Measurements from ENCODE around the gene FZD1. TPM values are rescaled to one million over a fixed set of nuclear protein-coding genes. Genes with fewer than 3 reads are reported as not detected.
A peak's percentile ranks its signal among the peaks of the same experiment; 100 is the strongest.

The FZD1 gene
- total RNA-seq, 1 experiment from 2014 or later, result 1.5 TPM

DNA sequence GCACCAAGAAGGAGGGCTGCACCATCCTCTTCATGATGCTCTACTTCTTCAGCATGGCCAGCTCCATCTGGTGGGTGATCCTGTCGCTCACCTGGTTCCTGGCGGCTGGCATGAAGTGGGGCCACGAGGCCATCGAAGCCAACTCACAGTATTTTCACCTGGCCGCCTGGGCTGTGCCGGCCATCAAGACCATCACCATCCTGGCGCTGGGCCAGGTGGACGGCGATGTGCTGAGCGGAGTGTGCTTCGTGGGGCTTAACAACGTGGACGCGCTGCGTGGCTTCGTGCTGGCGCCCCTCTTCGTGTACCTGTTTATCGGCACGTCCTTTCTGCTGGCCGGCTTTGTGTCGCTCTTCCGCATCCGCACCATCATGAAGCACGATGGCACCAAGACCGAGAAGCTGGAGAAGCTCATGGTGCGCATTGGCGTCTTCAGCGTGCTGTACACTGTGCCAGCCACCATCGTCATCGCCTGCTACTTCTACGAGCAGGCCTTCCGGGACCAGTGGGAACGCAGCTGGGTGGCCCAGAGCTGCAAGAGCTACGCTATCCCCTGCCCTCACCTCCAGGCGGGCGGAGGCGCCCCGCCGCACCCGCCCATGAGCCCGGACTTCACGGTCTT lies 1.9 kb downstream of the FZD1 start:
- Mint-ChIP-seq H3K27me3 (ENCODE audit: insufficient read depth, unreplicated experiment) (peaks cover 12% of the 10 kb centered on the region), H3K9me3 (ENCODE audit: unreplicated experiment) (no peaks in the 10 kb centered on the region), H3K4me1 (ENCODE audit: low read depth, unreplicated experiment) (no peaks in the 10 kb centered on the region), H3K36me3 (ENCODE audit: insufficient read depth, unreplicated experiment) (no peaks in the 10 kb centered on the region), H3K4me3 (ENCODE audit: unreplicated experiment) (peak overlapping the region; percentile 89), H3K27ac (ENCODE audit: unreplicated experiment) (no peak overlapping the region)
- intact Hi-C loops (cut with micrococcal nuclease; ENCODE audit: unreplicated experiment), result no loop called here
- ChIA-PET CTCF (no interaction called here), POLR2A (no interaction called here)
- Histone ChIP-seq H3K9me3 (0 out of 2 replicates have a peak, but pooled peaks cover 2% of the 10 kb centered on the region), H3K4me3 (ENCODE audit: low read depth, low read length) (no peak overlapping the region), H3K4me1 (peaks cover 4% of the 10 kb centered on the region), H3K27me3 (replicated peaks; ENCODE audit: control insufficient read depth, insufficient read depth, low read length) (0 out of 2 replicates have a peak, but pooled peaks cover 1% of the 10 kb centered on the region), H3K36me3 (ENCODE audit: control insufficient read depth, insufficient read depth, low read length) (no peaks in the 10 kb centered on the region)
- TF ChIP-seq, protein P1, sequence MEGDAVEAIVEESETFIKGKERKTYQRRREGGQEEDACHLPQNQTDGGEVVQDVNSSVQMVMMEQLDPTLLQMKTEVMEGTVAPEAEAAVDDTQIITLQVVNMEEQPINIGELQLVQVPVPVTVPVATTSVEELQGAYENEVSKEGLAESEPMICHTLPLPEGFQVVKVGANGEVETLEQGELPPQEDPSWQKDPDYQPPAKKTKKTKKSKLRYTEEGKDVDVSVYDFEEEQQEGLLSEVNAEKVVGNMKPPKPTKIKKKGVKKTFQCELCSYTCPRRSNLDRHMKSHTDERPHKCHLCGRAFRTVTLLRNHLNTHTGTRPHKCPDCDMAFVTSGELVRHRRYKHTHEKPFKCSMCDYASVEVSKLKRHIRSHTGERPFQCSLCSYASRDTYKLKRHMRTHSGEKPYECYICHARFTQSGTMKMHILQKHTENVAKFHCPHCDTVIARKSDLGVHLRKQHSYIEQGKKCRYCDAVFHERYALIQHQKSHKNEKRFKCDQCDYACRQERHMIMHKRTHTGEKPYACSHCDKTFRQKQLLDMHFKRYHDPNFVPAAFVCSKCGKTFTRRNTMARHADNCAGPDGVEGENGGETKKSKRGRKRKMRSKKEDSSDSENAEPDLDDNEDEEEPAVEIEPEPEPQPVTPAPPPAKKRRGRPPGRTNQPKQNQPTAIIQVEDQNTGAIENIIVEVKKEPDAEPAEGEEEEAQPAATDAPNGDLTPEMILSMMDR (IDR thresholded peaks at IDR 0.05; ENCODE audit: insufficient read depth in 1 of 2, low read depth in 1 of 2, low read length in 1 of 2, severe bottlenecking in 1 of 2, unreplicated experiment in 1 of 2), result no peak
- no TSS peak for BruUV-seq (replicated peaks)
- DNase-seq, result no peak

DNA sequence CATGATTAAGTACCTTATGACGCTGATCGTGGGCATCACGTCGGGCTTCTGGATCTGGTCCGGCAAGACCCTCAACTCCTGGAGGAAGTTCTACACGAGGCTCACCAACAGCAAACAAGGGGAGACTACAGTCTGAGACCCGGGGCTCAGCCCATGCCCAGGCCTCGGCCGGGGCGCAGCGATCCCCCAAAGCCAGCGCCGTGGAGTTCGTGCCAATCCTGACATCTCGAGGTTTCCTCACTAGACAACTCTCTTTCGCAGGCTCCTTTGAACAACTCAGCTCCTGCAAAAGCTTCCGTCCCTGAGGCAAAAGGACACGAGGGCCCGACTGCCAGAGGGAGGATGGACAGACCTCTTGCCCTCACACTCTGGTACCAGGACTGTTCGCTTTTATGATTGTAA lies 2.5 kb downstream of the FZD1 start:
- Mint-ChIP-seq H3K4me3 (ENCODE audit: unreplicated experiment) (no peak overlapping the region), H3K36me3 (ENCODE audit: insufficient read depth, unreplicated experiment) (no peaks in the 10 kb centered on the region), H3K27me3 (ENCODE audit: insufficient read depth, unreplicated experiment) (peaks cover 11% of the 10 kb centered on the region), H3K27ac (ENCODE audit: unreplicated experiment) (no peak overlapping the region), H3K4me1 (ENCODE audit: low read depth, unreplicated experiment) (no peaks in the 10 kb centered on the region), H3K9me3 (ENCODE audit: unreplicated experiment) (no peaks in the 10 kb centered on the region)
- Histone ChIP-seq H3K4me1 (peaks cover 4% of the 10 kb centered on the region), H3K36me3 (ENCODE audit: control insufficient read depth, insufficient read depth, low read length) (no peaks in the 10 kb centered on the region), H3K27me3 (replicated peaks; ENCODE audit: control insufficient read depth, insufficient read depth, low read length) (0 out of 2 replicates have a peak, but pooled peaks cover 1% of the 10 kb centered on the region), H3K9me3 (0 out of 2 replicates have a peak, but pooled peaks cover 2% of the 10 kb centered on the region), H3K4me3 (ENCODE audit: low read depth, low read length) (no peak overlapping the region)
- CTCF ChIA-PET, result no interaction called here
- BruUV-seq (replicated peaks), result no TSS peak
- DNase-seq, result no peak
- TF ChIP-seq, protein P1 (IDR thresholded peaks at IDR 0.05; ENCODE audit: insufficient read depth in 1 of 2, low read depth in 1 of 2, low read length in 1 of 2, severe bottlenecking in 1 of 2, unreplicated experiment in 1 of 2), result no peak
- intact Hi-C loops (cut with micrococcal nuclease; ENCODE audit: unreplicated experiment), result no loop called here
- POLR2A ChIA-PET, result no interaction called here

DNA sequence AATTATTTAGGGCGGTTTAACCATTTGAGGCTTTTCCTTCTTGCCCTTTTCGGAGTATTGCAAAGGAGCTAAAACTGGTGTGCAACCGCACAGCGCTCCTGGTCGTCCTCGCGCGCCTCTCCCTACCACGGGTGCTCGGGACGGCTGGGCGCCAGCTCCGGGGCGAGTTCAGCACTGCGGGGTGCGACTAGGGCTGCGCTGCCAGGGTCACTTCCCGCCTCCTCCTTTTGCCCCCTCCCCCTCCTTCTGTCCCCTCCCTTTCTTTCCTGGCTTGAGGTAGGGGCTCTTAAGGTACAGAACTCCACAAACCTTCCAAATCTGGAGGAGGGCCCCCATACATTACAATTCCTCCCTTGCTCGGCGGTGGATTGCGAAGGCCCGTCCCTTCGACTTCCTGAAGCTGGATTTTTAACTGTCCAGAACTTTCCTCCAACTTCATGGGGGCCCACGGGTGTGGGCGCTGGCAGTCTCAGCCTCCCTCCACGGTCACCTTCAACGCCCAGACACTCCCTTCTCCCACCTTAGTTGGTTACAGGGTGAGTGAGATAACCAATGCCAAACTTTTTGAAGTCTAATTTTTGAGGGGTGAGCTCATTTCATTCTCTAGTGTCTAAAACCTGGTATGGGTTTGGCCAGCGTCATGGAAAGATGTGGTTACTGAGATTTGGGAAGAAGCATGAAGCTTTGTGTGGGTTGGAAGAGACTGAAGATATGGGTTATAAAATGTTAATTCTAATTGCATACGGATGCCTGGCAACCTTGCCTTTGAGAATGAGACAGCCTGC lies 3.1 kb downstream of the FZD1 start:
- TF ChIP-seq, protein P1 (IDR thresholded peaks at IDR 0.05; ENCODE audit: insufficient read depth in 1 of 2, low read depth in 1 of 2, low read length in 1 of 2, severe bottlenecking in 1 of 2, unreplicated experiment in 1 of 2), result no peak
- no peak overlapping the region for H3K27ac Mint-ChIP-seq (ENCODE audit: unreplicated experiment)
- intact Hi-C loops (cut with micrococcal nuclease; ENCODE audit: unreplicated experiment), result no loop called here
- ChIA-PET POLR2A (interaction anchor here (0.6 kb wide), 1 partner anchor 17 kb away, joined by 5 read pairs; no protein-coding TSS in a partner anchor), CTCF (no interaction called here)
- peaks cover 7% of the 10 kb centered on the region for H3K27me3 Mint-ChIP-seq (ENCODE audit: insufficient read depth, unreplicated experiment)
- Histone ChIP-seq H3K36me3 (ENCODE audit: control insufficient read depth, insufficient read depth, low read length) (no peaks in the 10 kb centered on the region), H3K4me1 (peaks cover 4% of the 10 kb centered on the region), H3K27me3 (replicated peaks; ENCODE audit: control insufficient read depth, insufficient read depth, low read length) (no peaks in the 10 kb centered on the region), H3K9me3 (0 out of 2 replicates have a peak, but pooled peaks cover 2% of the 10 kb centered on the region), H3K4me3 (ENCODE audit: low read depth, low read length) (no peak overlapping the region)
- DNase-seq, result no peak
- H3K36me3 Mint-ChIP-seq (ENCODE audit: insufficient read depth, unreplicated experiment), result no peaks in the 10 kb centered on the region
- no TSS peak for BruUV-seq (replicated peaks)
- H3K4me1 Mint-ChIP-seq (ENCODE audit: low read depth, unreplicated experiment), result no peaks in the 10 kb centered on the region
- no peaks in the 10 kb centered on the region for H3K9me3 Mint-ChIP-seq (ENCODE audit: unreplicated experiment)
- H3K4me3 Mint-ChIP-seq (ENCODE audit: unreplicated experiment), result no peak overlapping the region

Measured in Caco-2 (cell line).